ENCODE results near the gene AGTR1. TPM values are rescaled to one million over a fixed set of nuclear protein-coding genes. Genes with fewer than 3 reads are reported as not detected.

The AGTR1 gene
- total and polyA plus RNA-seq, 2 of the 13 experiments (the other 11 are each of a cell fraction or from before 2014, with no cell fraction given) = 0.64 to 1.5 TPM

GRCh38 chr3:148737104-148737530, 39.4 kb downstream of the AGTR1 start (continued):
- no peak for TF ChIP-seq NR0B2 (CRISPR knock-in tag; IDR thresholded peaks at IDR 0.05)
- TF ChIP-seq KAT8 (CRISPR knock-in tag; IDR thresholded peaks at IDR 0.05) = no peak
- no peak for TF ChIP-seq ELF4 (CRISPR knock-in tag; IDR thresholded peaks at IDR 0.05; ENCODE audit: borderline replicate concordance)
- no peak for TF ChIP-seq ZNF468 (CRISPR knock-in tag; IDR thresholded peaks at IDR 0.05)
- TF ChIP-seq ZNF124 (CRISPR knock-in tag; IDR thresholded peaks at IDR 0.05) = no peak
- TF ChIP-seq EP300 (IDR thresholded peaks at IDR 0.05; ENCODE audit: low read depth in 2 of 2, low read length in 2 of 2) = peak in 1 of 2 experiments; percentile 10; a peak in 1 of 4 replicates
- TF ChIP-seq EP300 (CRISPR knock-in tag; IDR thresholded peaks at IDR 0.05; ENCODE audit: borderline replicate concordance) = no peak
- TF ChIP-seq ZNF883 (CRISPR knock-in tag; IDR thresholded peaks at IDR 0.05; ENCODE audit: not compliant biosample characterization) = no peak
- no peak for TF ChIP-seq ZNF362 (CRISPR knock-in tag; IDR thresholded peaks at IDR 0.05; ENCODE audit: borderline replicate concordance)
- no peak for TF ChIP-seq RXRA (CRISPR knock-in tag; IDR thresholded peaks at IDR 0.05)
- no peak for TF ChIP-seq AKAP8 (CRISPR knock-in tag; IDR thresholded peaks at IDR 0.05)
- no peak for TF ChIP-seq PAWR (CRISPR knock-in tag; IDR thresholded peaks at IDR 0.05; ENCODE audit: borderline replicate concordance)
- TF ChIP-seq HDAC1 (CRISPR knock-in tag; IDR thresholded peaks at IDR 0.05) = no peak
- TF ChIP-seq SMYD3 (CRISPR knock-in tag; IDR thresholded peaks at IDR 0.05) = no peak
